ENCODE data around the gene ZSCAN5C. TPM values are rescaled to one million over a fixed set of nuclear protein-coding genes. Genes with fewer than 3 reads are reported as not detected.
A peak's percentile ranks its signal among the peaks of the same experiment; 100 is the strongest.

The ZSCAN5C gene
- total RNA-seq, 1 donor from 2014 or later: not detected

DNA sequence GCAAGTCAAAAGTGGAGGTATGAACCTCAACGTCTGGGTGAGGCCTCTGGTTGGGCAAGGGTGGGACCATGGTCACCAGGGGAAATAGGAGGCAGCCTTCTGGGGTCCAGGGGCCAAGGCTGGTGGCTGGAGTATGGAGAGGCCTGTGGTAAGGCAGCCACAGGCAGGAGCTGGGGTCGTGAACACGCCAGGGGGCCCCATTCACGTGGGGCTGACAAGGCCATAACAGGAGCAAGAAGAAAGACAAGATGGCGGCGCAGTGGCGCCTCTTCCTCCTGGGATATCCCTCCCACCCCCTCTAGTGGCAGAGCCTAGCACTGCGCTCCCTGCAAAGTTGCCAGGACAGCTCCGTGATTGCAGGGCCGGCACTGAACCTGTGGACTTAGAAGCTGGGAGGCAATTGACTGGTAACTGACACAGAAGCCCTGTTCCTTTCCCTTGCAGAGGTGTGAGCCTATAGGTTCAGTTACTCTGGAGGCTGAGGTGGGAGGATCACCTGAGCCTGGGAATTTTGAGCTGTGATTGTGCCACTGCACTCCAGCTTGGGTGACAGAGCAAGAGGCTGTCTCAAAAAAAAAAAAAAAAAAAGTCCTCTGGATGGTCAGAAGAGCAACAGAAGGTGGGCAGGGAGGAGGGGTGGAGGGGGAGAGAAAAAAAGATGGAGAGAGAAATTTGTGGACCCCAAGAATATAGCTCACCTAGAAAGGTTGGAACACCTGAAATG lies 50.8 kb downstream of the ZSCAN5C start:
- H3K4me2 ChIP-seq (ENCODE audit: low read length): no peak overlapping the region
- FAIRE-seq (no peak), DNase-seq (ENCODE audit: low read depth) (peak; percentile 28)
- TF ChIP-seq CTCF (IDR thresholded peaks at IDR 0.05; ENCODE audit: insufficient read depth, low read depth, low read length) (peak; percentile 84), EZH2 (IDR thresholded peaks at IDR 0.05; ENCODE audit: insufficient read depth, low read length) (no peak)
- Mint-ChIP-seq H3K36me3 (ENCODE audit: low read depth, unreplicated experiment) (peaks cover 4% of the 10 kb centered on the region), H3K4me3 (ENCODE audit: unreplicated experiment) (no peak overlapping the region), H3K27ac (ENCODE audit: unreplicated experiment) (peak overlapping the region; percentile 64), H3K27me3 (ENCODE audit: low read depth, unreplicated experiment) (no peaks in the 10 kb centered on the region), H3K4me1 (ENCODE audit: low read depth, unreplicated experiment) (no peaks in the 10 kb centered on the region), H3K9me3 (ENCODE audit: unreplicated experiment) (peaks cover 7% of the 10 kb centered on the region)
- H3K79me2 ChIP-seq (ENCODE audit: insufficient read depth, low read length): no peaks in the 10 kb centered on the region
- H2AFZ ChIP-seq (ENCODE audit: low read depth, low read length): peak overlapping the region; percentile 78
- H4K20me1 ChIP-seq (ENCODE audit: insufficient read depth, low read length): no peaks in the 10 kb centered on the region
- H3K4me3 ChIP-seq (ENCODE audit: insufficient read depth, low read depth, low read length): no peak overlapping the region
- H3K36me3 ChIP-seq (ENCODE audit: insufficient read depth, low read length): no peaks in the 10 kb centered on the region
- no peaks in the 10 kb centered on the region for H3K9me3 ChIP-seq (ENCODE audit: insufficient read depth, low read depth, low read length)
- no peaks in the 10 kb centered on the region for H3K27me3 ChIP-seq (ENCODE audit: insufficient read depth, low read length)
- H3K9ac ChIP-seq (ENCODE audit: low read length): no peak overlapping the region
- H3K27ac ChIP-seq (ENCODE audit: low read depth, low read length): no peak overlapping the region
- H3K4me1 ChIP-seq (ENCODE audit: insufficient read depth, low read length): no peaks in the 10 kb centered on the region

GRCh38 chr19:56253737-56254136 lies 51.7 kb downstream of the ZSCAN5C start:
- H3K27ac Mint-ChIP-seq (ENCODE audit: unreplicated experiment): no peak overlapping the region
- peaks cover 7% of the 10 kb centered on the region for H3K9me3 Mint-ChIP-seq (ENCODE audit: unreplicated experiment)
- H3K36me3 ChIP-seq (ENCODE audit: insufficient read depth, low read length): no peaks in the 10 kb centered on the region
- H3K36me3 Mint-ChIP-seq (ENCODE audit: low read depth, unreplicated experiment): peaks cover 8% of the 10 kb centered on the region
- H3K4me2 ChIP-seq (ENCODE audit: low read length): no peak overlapping the region
- peak; percentile 45 for DNase-seq (ENCODE audit: low read depth)
- H3K4me1 ChIP-seq (ENCODE audit: insufficient read depth, low read length): no peaks in the 10 kb centered on the region
- no peaks in the 10 kb centered on the region for H3K4me1 Mint-ChIP-seq (ENCODE audit: low read depth, unreplicated experiment)
- H2AFZ ChIP-seq (ENCODE audit: low read depth, low read length): no peak overlapping the region
- TF ChIP-seq CTCF (IDR thresholded peaks at IDR 0.05; ENCODE audit: insufficient read depth, low read depth, low read length) (peak; percentile 35), EZH2 (IDR thresholded peaks at IDR 0.05; ENCODE audit: insufficient read depth, low read length) (no peak)
- H3K4me3 ChIP-seq (ENCODE audit: insufficient read depth, low read depth, low read length): no peak overlapping the region
- H3K79me2 ChIP-seq (ENCODE audit: insufficient read depth, low read length): no peaks in the 10 kb centered on the region
- no peak overlapping the region for H3K4me3 Mint-ChIP-seq (ENCODE audit: unreplicated experiment)
- H3K9me3 ChIP-seq (ENCODE audit: insufficient read depth, low read depth, low read length): no peaks in the 10 kb centered on the region
- no peak overlapping the region for H3K9ac ChIP-seq (ENCODE audit: low read length)
- H3K27me3 ChIP-seq (ENCODE audit: insufficient read depth, low read length): no peaks in the 10 kb centered on the region
- no peaks in the 10 kb centered on the region for H4K20me1 ChIP-seq (ENCODE audit: insufficient read depth, low read length)
- H3K27ac ChIP-seq (ENCODE audit: low read depth, low read length): no peak overlapping the region
- FAIRE-seq: no peak
- no peaks in the 10 kb centered on the region for H3K27me3 Mint-ChIP-seq (ENCODE audit: low read depth, unreplicated experiment)

- Histone ChIP-seq H3K27me3 (ENCODE audit: insufficient read depth, low read length) (no peaks in the 10 kb centered on the region), H3K4me2 (ENCODE audit: low read length) (no peak overlapping the region), H4K20me1 (ENCODE audit: insufficient read depth, low read length) (no peaks in the 10 kb centered on the region), H3K4me3 (ENCODE audit: insufficient read depth, low read depth, low read length) (no peak overlapping the region), H3K9ac (ENCODE audit: low read length) (no peak overlapping the region), H3K36me3 (ENCODE audit: insufficient read depth, low read length) (no peaks in the 10 kb centered on the region), H3K79me2 (ENCODE audit: insufficient read depth, low read length) (no peaks in the 10 kb centered on the region), H2AFZ (ENCODE audit: low read depth, low read length) (no peak overlapping the region), H3K9me3 (ENCODE audit: insufficient read depth, low read depth, low read length) (no peaks in the 10 kb centered on the region), H3K27ac (ENCODE audit: low read depth, low read length) (no peak overlapping the region), H3K4me1 (ENCODE audit: insufficient read depth, low read length) (no peaks in the 10 kb centered on the region)
- Mint-ChIP-seq H3K4me3 (ENCODE audit: unreplicated experiment) (no peak overlapping the region), H3K36me3 (ENCODE audit: low read depth, unreplicated experiment) (peaks cover 4% of the 10 kb centered on the region), H3K27me3 (ENCODE audit: low read depth, unreplicated experiment) (no peaks in the 10 kb centered on the region), H3K27ac (ENCODE audit: unreplicated experiment) (no peak overlapping the region), H3K4me1 (ENCODE audit: low read depth, unreplicated experiment) (no peaks in the 10 kb centered on the region), H3K9me3 (ENCODE audit: unreplicated experiment) (no peaks in the 10 kb centered on the region)
- FAIRE-seq (no peak), DNase-seq (ENCODE audit: low read depth) (no peak)
- TF ChIP-seq EZH2 (IDR thresholded peaks at IDR 0.05; ENCODE audit: insufficient read depth, low read length): no peak
- TF ChIP-seq CTCF (IDR thresholded peaks at IDR 0.05; ENCODE audit: insufficient read depth, low read depth, low read length): no peak
Observed at GRCh38 chr19:56258272-56258671, 56.2 kb downstream of the ZSCAN5C start.

All from astrocyte (in vitro differentiated cells and primary cell).